HG03457 (cell line): ENCODE measurements around the gene ERBB2.
"Not testable (repeated sequence)": the region's sequence is repeated elsewhere in the genome, so short reads cannot be mapped to it uniquely, and the experiment has no call there.

Experiments
- ATAC-seq: cut with Tn5 transposase; IDR thresholded peaks from one replicate; pipeline ENCODE4 v1.9.1; 2021; ENCODE audit warnings: moderate number of reproducible peaks; ENCODE audit not compliant: unreplicated experiment

Gene ERBB2

DNA sequence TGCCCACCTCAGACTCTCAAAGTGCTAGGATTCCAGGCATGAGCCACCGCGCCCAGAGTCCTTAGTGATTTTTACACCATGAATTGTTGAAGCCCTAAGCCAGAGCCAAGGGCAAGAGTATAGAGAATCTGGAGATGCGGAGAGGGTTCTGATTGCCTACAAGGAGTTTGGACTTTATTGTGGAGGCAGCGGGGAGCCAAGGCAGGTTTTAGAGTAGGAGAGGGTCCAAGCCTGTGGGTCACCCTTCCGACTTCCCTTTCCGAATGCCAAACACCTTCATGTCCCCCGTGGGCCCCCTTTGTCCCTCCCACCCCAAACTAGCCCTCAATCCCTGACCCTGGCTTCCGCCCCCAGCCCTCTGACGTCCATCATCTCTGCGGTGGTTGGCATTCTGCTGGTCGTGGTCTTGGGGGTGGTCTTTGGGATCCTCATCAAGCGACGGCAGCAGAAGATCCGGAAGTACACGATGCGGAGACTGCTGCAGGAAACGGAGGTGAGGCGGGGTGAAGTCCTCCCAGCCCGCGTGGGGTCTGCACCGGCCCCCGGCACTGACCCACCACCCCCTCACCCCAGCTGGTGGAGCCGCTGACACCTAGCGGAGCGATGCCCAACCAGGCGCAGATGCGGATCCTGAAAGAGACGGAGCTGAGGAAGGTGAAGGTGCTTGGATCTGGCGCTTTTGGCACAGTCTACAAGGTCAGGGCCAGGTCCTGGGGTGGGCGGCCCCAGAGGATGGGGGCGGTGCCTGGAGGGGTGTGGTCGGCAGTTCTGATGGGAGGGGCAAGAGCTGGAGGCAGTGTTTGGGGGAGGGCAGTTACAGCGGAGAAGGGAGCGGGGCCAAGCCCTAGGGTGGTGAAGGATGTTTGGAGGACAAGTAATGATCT lies 23.3 kb downstream of the ERBB2 start:
- ATAC-seq = no peak

DNA sequence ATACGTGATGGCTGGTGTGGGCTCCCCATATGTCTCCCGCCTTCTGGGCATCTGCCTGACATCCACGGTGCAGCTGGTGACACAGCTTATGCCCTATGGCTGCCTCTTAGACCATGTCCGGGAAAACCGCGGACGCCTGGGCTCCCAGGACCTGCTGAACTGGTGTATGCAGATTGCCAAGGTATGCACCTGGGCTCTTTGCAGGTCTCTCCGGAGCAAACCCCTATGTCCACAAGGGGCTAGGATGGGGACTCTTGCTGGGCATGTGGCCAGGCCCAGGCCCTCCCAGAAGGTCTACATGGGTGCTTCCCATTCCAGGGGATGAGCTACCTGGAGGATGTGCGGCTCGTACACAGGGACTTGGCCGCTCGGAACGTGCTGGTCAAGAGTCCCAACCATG lies 24.9 kb downstream of the ERBB2 start:
- ATAC-seq = no peak

- ATAC-seq = not testable (repeated sequence)
Measured at GRCh38 chr17:39725923-39726322, 26.1 kb downstream of the ERBB2 start.

DNA sequence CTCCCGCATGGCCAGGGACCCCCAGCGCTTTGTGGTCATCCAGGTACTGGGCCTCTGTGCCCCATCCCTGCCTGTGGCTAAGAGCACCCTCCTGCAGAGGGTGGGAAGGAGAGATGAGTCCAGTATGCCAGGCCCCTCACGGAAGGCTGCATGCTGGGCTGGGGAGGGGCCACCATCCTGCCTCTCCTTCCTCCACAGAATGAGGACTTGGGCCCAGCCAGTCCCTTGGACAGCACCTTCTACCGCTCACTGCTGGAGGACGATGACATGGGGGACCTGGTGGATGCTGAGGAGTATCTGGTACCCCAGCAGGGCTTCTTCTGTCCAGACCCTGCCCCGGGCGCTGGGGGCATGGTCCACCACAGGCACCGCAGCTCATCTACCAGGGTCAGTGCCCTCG lies 26.8 kb downstream of the ERBB2 start:
- ATAC-seq = no peak

- no peak for ATAC-seq
Measured at GRCh38 chr17:39727556-39727955, 27.7 kb downstream of the ERBB2 start.

GRCh38 chr17:39729280-39729851 lies 29.5 kb downstream of the ERBB2 start:
- ATAC-seq = no peak

- peak; percentile 69 for ATAC-seq
Measured at GRCh38 chr17:39730095-39730921, 30.4 kb downstream of the ERBB2 start, which contains the start of gene MIEN1. Gene MIEN1, minus strand, starts transcription at chr17:39730532. Its CDS starts 37 bp downstream, at chr17:39730495.

GRCh38 chr17:39732586-39732985 lies 32.7 kb downstream of the ERBB2 start:
- no peak for ATAC-seq

DNA sequence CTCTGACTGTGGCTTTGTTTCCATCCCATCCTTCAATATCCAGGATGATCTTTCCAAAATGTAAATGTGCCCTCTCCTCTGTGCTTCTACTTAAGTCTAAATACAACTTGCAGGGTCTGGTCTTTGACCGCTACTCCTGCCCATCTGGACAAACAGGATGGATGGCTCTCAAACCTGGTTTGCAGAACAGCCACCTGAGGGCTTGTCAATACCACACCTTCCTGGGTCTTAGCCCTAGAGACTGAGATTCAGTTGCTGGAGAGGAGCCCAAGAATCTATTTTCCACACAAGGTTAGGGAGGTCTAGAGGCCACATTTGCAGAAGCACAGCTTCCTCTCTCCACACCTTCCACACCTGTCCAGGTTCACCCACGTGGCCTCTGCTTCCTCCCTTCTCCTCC lies 36.0 kb downstream of the ERBB2 start:
- ATAC-seq = no peak

DNA sequence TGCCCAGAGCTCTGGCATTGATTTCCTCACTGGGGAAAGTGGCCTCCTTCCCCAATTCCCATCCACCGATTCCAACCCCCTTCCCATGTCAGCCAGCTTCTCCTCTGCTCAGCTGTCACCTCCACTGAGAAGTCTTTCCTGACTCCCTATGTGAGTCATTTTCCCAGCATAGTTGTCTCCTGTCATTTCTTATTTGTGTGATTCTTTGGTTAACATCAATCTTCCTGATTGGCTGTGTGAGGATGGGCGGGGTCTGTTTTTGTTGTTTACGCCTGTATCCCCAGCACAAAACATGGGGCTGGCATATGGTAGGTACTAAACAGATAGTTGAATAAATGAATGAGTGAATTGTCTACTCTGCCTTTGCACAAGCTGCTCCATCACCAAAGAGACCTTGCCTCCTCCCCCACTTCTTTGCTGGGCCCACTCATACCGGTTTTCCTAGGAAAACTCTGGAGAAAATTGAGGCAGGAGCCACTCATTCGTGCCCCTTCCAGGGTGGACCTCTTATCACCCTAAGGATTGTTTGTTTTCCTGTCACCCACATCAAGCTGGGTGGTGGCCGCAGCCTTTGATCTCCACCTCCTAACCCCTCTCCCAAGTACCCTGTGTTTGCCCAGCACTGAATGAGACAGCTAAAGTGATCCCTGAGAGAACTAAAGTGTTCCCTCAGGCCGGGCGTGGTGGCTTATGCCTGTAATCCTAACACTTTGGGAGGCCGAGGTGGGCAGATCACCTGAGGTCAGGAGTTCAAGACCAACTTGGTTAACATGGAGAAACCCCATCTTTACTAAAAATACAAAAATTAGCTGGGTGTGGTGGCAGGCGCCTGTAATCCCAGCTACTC lies 36.7 kb downstream of the ERBB2 start:
- ATAC-seq = no peak

DNA sequence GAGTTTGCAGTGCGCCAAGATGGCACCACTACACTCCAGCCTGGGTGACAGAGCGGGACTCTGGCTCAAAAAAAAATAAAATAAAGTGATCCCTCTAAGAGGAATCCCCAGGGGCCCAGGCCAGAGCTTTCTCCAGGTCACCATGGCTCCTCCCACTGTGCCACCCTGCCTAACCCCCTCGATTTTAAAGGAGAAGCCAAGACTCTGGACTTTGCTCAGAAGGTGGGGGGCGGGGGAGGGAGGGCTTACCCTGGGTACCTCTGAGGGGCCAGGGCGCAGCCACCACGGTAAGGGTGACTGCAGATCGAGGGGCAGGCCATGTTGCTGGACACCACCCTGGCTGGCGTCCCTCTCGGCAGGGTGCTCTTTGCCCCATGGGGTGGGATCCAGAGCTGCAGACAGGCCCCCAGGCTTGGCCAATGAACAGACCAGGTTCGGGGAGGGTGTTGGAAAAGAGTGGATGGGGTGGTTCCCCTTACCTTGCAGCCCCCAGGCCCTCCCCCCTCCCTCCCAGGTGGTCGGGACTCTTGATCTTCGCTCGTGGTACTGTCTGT lies 37.4 kb downstream of the ERBB2 start:
- no peak for ATAC-seq

- no peak for ATAC-seq
Measured at GRCh38 chr17:39737760-39738567, 38.1 kb downstream of the ERBB2 start, which contains the start of gene GRB7. Gene GRB7, plus strand, starts transcription at chr17:39737938. Its CDS starts 4,364 bp downstream, at chr17:39742302.

DNA sequence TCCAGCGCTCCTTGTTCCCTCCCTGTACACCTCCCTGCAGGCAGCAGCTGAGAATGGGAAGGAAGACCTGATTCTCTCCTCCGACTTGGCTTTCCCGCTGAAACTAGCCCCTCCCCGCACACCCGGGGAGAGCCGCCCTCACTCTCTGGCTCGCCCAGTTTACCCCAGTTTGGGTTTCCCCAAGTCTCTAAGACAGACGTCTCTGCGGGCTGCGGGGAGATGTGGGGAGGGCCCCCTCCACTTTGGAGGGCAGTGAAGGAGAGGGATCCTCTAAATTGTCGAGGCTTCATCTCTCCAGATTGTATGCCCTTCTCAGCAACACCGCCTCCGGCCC lies 38.7 kb downstream of the ERBB2 start:
- no peak for ATAC-seq

DNA sequence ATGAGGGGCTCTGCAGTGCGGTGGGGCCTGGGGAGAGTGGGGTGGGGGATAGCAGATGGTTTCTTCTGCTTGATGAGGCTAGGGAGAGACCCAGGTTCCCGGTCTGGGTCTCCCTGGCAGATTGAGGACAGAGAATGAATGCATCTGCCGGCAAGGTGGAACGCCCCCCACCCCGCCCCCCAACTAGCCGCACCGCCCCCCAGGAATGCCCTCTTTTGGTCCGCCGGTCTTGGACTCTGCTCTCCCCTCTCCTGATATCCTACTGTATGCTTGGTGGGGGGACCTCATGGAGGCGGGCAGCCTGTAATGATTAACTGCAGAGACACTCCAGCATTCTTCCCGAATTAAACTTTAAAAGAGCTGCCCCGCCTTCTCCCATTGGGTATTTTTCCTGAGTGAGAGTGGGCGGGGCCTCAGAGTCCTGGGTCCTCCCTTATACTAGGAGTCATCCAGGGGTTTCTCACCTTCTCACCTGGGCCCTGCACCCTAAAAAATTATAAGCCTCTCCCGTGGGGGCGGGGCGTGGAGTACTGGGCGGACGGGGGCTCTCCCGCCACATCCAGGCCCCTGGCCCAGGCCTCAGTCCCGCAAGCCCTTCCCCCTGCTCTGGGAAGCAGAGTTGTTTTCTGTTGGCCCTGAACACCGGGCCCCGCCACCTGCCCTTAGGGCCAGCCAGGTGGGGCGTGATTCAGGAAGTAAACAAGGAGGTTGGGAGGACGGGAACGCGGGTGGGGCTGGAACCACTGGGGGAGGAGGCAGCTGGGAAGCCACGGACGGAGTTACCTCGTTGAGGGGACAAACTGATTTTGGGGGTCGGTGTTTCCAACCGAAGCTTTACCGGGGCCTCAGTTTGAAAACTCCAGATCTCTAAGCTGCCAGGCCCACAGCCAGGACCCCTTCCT lies 39.4 kb downstream of the ERBB2 start:
- no peak for ATAC-seq

DNA sequence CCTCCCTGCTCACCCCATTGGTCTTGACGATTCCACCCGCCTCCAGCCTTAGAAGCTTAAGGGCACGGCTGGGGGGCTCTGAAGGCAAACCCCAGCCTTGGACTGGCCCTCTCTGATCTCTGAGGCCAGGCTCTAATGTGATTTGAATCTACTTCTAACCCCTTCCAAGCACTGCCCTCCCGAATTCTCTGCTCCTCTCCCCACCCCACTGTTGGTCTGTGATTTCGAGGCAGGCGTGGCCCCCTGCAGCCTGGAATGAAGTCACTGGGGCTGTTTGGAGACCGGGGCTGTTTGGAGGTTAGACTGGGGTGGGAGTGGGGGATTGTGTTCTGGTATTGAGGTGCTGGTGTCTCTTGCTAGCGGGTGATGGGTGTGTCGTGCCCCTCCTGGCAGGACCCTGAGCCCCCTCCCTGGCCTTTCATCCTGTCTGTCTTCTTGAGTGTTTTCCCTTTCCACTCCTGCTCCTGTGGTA lies 40.1 kb downstream of the ERBB2 start:
- no peak for ATAC-seq

GRCh38 chr17:39740357-39741111 lies 40.7 kb downstream of the ERBB2 start:
- no peak for ATAC-seq

GRCh38 chr17:39742126-39742855 lies 42.4 kb downstream of the ERBB2 start:
- ATAC-seq = no peak
